ENCODE results near the gene DPH6.

DNA sequence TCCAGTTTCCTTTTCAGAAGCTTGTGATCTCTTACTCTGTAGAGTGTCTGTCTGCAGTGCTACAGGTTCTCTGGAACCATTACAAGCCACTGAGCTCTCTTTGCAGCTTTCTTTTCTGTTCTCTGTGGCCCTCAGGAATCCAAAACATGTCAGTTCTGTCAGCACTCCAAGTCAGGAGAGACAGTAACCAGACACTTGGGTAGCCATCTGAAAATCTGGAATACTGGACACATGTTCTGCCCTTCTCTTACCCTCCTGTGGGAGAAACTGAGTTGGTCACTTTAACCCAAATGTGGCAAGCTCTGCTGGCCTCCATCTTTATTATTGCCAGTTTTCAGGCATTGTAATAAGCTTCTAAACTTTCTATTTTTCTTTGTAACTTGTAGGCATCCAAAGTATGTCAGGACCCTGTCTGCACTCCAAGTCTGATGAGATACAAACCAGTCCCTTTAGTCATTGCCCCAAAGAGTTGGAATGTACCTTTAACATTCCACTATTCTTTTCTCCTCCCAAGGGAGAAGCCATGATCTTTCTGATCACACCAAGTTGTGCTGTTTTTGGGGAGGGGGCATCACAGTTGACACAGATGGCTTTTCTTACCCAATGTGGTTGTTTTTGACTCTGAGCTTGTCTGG is 183.7 kb downstream of the DPH6 start:
- no peak for TF ChIP-seq CTCF (IDR thresholded peaks at IDR 0.05 in 4 of 5, conservative IDR thresholded peaks at IDR 0.05 in 1 of 5)
- TF ChIP-seq POLR2A (IDR thresholded peaks at IDR 0.05) = no peak
